Hematopoietic multipotent progenitor cell treated with erythropoietin and hydrocortisone succinate and interleukin-3 and kit ligand, for 4 days (in vitro differentiated cells): ENCODE data around the gene LRRC37A.
"Not testable (repeated sequence)": the region's sequence is repeated elsewhere in the genome, so short reads cannot be mapped to it uniquely, and the experiment has no call there.

Experiments
- DNase-seq: peaks from one replicate; pipeline ENCODE4 v3.0.0-alpha.2; 2015

The LRRC37A gene

GRCh38 chr17:46290906-46291546 lies 3.9 kb upstream of the LRRC37A start:
- peak; percentile 93 for DNase-seq

GRCh38 chr17:46291618-46292017 lies 3.3 kb upstream of the LRRC37A start:
- not testable (repeated sequence) for DNase-seq

GRCh38 chr17:46341220-46341619 lies 46.3 kb downstream of the LRRC37A start:
- DNase-seq = not testable (repeated sequence)

GRCh38 chr17:46342131-46342530 lies 47.2 kb downstream of the LRRC37A start:
- not testable (repeated sequence) for DNase-seq

GRCh38 chr17:46348345-46348744 lies 53.4 kb downstream of the LRRC37A start:
- DNase-seq = not testable (repeated sequence)

- not testable (repeated sequence) for DNase-seq
Observed at GRCh38 chr17:46349060-46349459, 54.1 kb downstream of the LRRC37A start.

- not testable (repeated sequence) for DNase-seq
Observed at GRCh38 chr17:46353856-46354255, 58.9 kb downstream of the LRRC37A start.

- not testable (repeated sequence) for DNase-seq
Observed at GRCh38 chr17:46361145-46361735, 66.3 kb downstream of the LRRC37A start.

GRCh38 chr17:46361755-46362154 lies 66.8 kb downstream of the LRRC37A start, which contains the start of gene ARL17B:
Gene ARL17B (minus strand): TSS chr17:46361766. CDS start chr17:46358397, 3,369 bp downstream.
- not testable (repeated sequence) for DNase-seq

DNA sequence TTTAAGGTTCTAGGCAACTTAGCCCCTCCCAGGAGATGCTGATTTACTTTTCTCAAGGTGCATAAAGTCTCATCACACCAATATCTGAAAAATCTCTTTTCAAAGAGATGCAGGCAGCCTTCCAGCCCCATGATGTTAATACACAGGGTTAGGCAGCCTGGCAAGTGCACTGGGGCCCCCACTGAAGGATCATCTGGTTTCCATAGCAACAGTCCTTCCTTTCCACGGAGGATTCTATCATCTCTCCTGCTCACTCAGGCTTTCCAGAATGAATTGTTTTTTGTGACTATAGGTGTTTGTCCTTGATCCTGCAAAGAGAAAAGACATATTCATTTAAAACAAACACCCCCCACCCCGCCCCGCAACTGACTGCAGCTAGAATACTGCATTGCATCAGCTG lies 72.6 kb downstream of the LRRC37A start:
- not testable (repeated sequence) for DNase-seq

GRCh38 chr17:46372236-46373229 lies 77.6 kb downstream of the LRRC37A start:
- not testable (repeated sequence) for DNase-seq

DNA sequence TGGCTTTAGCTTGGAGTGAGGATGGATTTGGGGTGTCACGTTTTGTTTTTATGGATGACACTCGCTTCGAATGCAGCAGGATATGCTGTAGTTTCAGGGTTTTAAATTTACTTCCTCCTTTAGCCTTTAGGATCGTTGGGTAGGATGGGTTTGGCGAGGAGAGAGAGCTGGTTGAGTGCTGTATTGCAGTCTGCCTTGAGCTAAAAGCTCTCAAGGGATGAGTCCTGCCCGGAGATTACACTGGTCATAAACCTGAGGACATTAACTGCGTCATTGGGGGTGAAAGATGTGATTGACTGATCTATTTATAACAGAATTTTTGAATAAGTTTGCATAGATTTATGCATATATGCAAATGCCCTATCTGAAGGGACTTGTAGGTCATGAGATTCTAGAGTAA lies 78.5 kb downstream of the LRRC37A start:
- DNase-seq = not testable (repeated sequence)

DNA sequence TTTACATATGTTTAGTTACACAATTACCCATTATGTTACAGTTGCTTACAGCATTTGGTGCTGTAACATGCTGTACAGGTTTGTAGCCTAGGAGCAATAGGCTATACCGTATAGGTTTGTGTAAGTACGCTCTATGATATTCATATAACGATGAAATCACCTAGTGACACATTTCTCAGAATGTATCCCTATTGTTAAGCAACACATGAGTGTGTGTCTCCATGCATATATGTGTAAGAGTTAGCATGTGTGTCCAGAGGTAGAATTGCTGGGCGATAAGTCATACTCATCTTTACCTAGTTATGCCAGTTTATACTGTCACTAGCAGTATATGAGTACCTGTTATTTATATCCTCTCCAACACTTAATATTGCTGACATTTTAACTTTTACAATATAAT lies 88.2 kb downstream of the LRRC37A start:
- DNase-seq = not testable (repeated sequence)

DNA sequence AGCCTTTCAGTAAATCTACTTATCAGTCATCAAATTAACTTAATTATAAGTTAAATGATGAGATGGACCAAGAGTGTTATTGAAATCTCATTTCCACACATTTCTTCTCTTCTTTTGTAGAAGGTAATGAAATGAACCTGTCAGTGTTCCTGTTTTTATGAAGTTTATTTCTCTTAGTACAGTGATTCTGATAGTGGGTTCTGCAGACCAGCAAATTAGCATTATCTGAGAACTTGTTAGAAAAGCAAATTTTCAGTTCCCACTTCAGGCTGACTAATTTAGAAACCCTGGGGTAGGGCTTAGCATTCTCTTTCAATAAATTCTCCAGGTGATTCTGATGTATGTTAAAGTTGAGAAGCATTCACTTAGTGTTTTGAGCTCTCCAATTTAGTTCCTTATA lies 90.6 kb downstream of the LRRC37A start:
- not testable (repeated sequence) for DNase-seq
